ENCODE data around the gene CCDC27. TPM values are rescaled to one million over a fixed set of nuclear protein-coding genes. Genes with fewer than 3 reads are reported as not detected.

The CCDC27 gene
- total RNA-seq, 6 experiments from 2014 or later: not detected

GRCh38 chr1:3759164-3759563 is 6.9 kb downstream of the CCDC27 start:
- Mint-ChIP-seq H3K27ac (no peak overlapping the region), H3K27me3 (ENCODE audit: insufficient read depth) (peaks cover 26% of the 10 kb centered on the region), H3K9me3 (peaks cover 7% of the 10 kb centered on the region), H3K36me3 (ENCODE audit: low read depth) (peaks cover 9% of the 10 kb centered on the region; the same call in 1 of the 2 replicates), H3K4me1 (ENCODE audit: low read depth) (no peaks in the 10 kb centered on the region; the same call in 1 of the 2 replicates), H3K4me3 (no peak overlapping the region)
- no peak for TF ChIP-seq CTCF (IDR thresholded peaks at IDR 0.05)
- no peak for DNase-seq

DNA sequence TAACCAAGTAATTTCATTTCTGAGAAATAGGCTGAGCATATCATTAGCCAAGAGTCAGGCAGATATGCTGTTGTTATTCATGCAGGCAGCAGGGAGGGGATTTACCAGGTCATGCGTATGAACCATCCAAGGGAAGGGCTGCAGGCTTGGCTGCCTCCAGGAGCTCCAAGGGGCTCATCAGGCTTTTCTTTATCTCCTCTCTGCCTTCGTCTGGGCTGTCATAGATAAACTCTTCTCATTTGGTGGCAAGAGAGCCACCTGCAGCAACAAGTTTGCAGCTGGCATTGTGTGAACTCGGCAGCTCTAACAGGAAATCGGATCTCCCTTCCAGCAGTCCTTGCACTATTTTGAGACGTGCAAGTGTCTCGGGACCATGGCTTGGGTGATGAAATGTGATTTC is 7.5 kb downstream of the CCDC27 start:
- peaks cover 7% of the 10 kb centered on the region for H3K9me3 Mint-ChIP-seq
- no peak for DNase-seq
- no peak for TF ChIP-seq CTCF (IDR thresholded peaks at IDR 0.05)
- peaks cover 9% of the 10 kb centered on the region; the same call in 1 of the 2 replicates for H3K36me3 Mint-ChIP-seq (ENCODE audit: low read depth)
- H3K27ac Mint-ChIP-seq: no peak overlapping the region
- H3K27me3 Mint-ChIP-seq (ENCODE audit: insufficient read depth): peaks cover 29% of the 10 kb centered on the region
- H3K4me3 Mint-ChIP-seq: no peak overlapping the region
- no peaks in the 10 kb centered on the region; the same call in 1 of the 2 replicates for H3K4me1 Mint-ChIP-seq (ENCODE audit: low read depth)

- H3K27me3 Mint-ChIP-seq (ENCODE audit: insufficient read depth): peaks cover 22% of the 10 kb centered on the region
- peaks cover 9% of the 10 kb centered on the region; the same call in 1 of the 2 replicates for H3K36me3 Mint-ChIP-seq (ENCODE audit: low read depth)
- H3K27ac Mint-ChIP-seq: no peak overlapping the region
- no peak overlapping the region for H3K4me3 Mint-ChIP-seq
- H3K9me3 Mint-ChIP-seq: peaks cover 7% of the 10 kb centered on the region
- DNase-seq: no peak
- no peak for TF ChIP-seq CTCF (IDR thresholded peaks at IDR 0.05)
- H3K4me1 Mint-ChIP-seq (ENCODE audit: low read depth): no peaks in the 10 kb centered on the region; the same call in 1 of the 2 replicates
These were observed 9.2 kb downstream of the CCDC27 start for GRCh38 chr1:3761296-3762010.

GRCh38 chr1:3762151-3762872 is 10.1 kb downstream of the CCDC27 start:
- peaks cover 24% of the 10 kb centered on the region for H3K27me3 Mint-ChIP-seq (ENCODE audit: insufficient read depth)
- peaks cover 9% of the 10 kb centered on the region; the same call in 1 of the 2 replicates for H3K36me3 Mint-ChIP-seq (ENCODE audit: low read depth)
- H3K27ac Mint-ChIP-seq: no peak overlapping the region
- no peak overlapping the region for H3K4me3 Mint-ChIP-seq
- no peak for DNase-seq
- no peak for TF ChIP-seq CTCF (IDR thresholded peaks at IDR 0.05)
- no peaks in the 10 kb centered on the region; the same call in 1 of the 2 replicates for H3K4me1 Mint-ChIP-seq (ENCODE audit: low read depth)
- H3K9me3 Mint-ChIP-seq: peaks cover 7% of the 10 kb centered on the region

GRCh38 chr1:3762873-3763228 is 10.6 kb downstream of the CCDC27 start:
- Mint-ChIP-seq H3K27ac (no peak overlapping the region), H3K27me3 (ENCODE audit: insufficient read depth) (peaks cover 28% of the 10 kb centered on the region), H3K4me3 (no peak overlapping the region), H3K4me1 (ENCODE audit: low read depth) (no peaks in the 10 kb centered on the region; the same call in 1 of the 2 replicates), H3K36me3 (ENCODE audit: low read depth) (peaks cover 9% of the 10 kb centered on the region; the same call in 1 of the 2 replicates), H3K9me3 (peaks cover 7% of the 10 kb centered on the region)
- DNase-seq: no peak
- TF ChIP-seq CTCF (IDR thresholded peaks at IDR 0.05): no peak
